DND-41 (cell line): Measurements from ENCODE around the gene KIAA1328.
"Not testable (repeated sequence)": the region's sequence is repeated elsewhere in the genome, so short reads cannot be mapped to it uniquely, and the experiment has no call there.

ENCODE experiments used
- ATAC-seq: fragments of 200-7000 bp; cut with Tn5 transposase; 3 replicates; pipeline ENCODE4 v1.9.1; 2021; ENCODE audit warnings: low read depth; ENCODE audit not compliant: insufficient read depth
- DNase-seq: peaks from one replicate; pipeline ENCODE4 v3.0.0-alpha.2; 2020
- H2AFZ ChIP-seq: 2 replicates; pipeline ENCODE4 v1.6.0; 2012; ENCODE audit warnings: low read depth, low read length
- H3K27ac ChIP-seq: 2 replicates; pipeline ENCODE4 v1.5.1; 2012; ENCODE audit warnings: low read length, inconsistent platforms
- H3K27me3 ChIP-seq: fragments of 200-600 bp; sonication (generic); 2 replicates; pipeline ENCODE4 v1.6.0; 2012; ENCODE audit warnings: low read length, mild to moderate bottlenecking, inconsistent platforms; ENCODE audit not compliant: insufficient read depth, poor library complexity
- H3K36me3 ChIP-seq: 2 replicates; pipeline ENCODE4 v1.5.1; 2012; ENCODE audit warnings: low read length, inconsistent platforms; ENCODE audit not compliant: insufficient read depth
- H3K4me1 ChIP-seq: 2 replicates; pipeline ENCODE4 v1.5.1; 2012; ENCODE audit warnings: mild to moderate bottlenecking, low read length; ENCODE audit not compliant: insufficient read depth
- H3K4me2 ChIP-seq: 2 replicates; pipeline ENCODE4 v1.6.0; 2012; ENCODE audit warnings: mild to moderate bottlenecking, moderate library complexity, low read length, inconsistent platforms; ENCODE audit not compliant: insufficient read depth
- H3K4me3 ChIP-seq, 2 experiments: fragments of 200-600 bp in 1 of 2; shearing (Covaris generic) in 1 of 2; 2 replicates each; pipeline ENCODE4 v1.5.1; 2012 to 2016; ENCODE audit warnings: inconsistent platforms in 2 of 2, low read length in 2 of 2, mild to moderate bottlenecking in 2 of 2, low read depth in 1 of 2, moderate library complexity in 1 of 2
- H3K79me2 ChIP-seq: 2 replicates; pipeline ENCODE4 v1.6.0; 2012; ENCODE audit warnings: low read length, inconsistent platforms; ENCODE audit not compliant: insufficient read depth
- H3K9ac ChIP-seq: 2 replicates; pipeline ENCODE4 v1.6.0; 2012; ENCODE audit warnings: low read depth, mild to moderate bottlenecking, inconsistent platforms, low read length, moderate library complexity
- H3K9me3 ChIP-seq: 2 replicates; pipeline ENCODE4 v1.5.1; 2012; ENCODE audit warnings: low read length, moderate library complexity, mild to moderate bottlenecking, inconsistent platforms; ENCODE audit not compliant: insufficient read depth, severe bottlenecking
- H4K20me1 ChIP-seq: 2 replicates; pipeline ENCODE4 v1.6.0; 2012; ENCODE audit warnings: low read length; ENCODE audit not compliant: insufficient read depth
- EZH2 ChIP-seq: IDR thresholded peaks from 3 replicates; pipeline ENCODE4 v1.6.1; 2012; ENCODE audit warnings: borderline replicate concordance, low read depth, mild to moderate bottlenecking, moderate library complexity, low read length, inconsistent platforms; ENCODE audit not compliant: severe bottlenecking
- TF ChIP-seq, protein P1 (sequence below): IDR thresholded peaks from 2 replicates; pipeline ENCODE4 v1.5.1; 2012; ENCODE audit warnings: borderline replicate concordance, low read length, moderate library complexity, mild to moderate bottlenecking; ENCODE audit not compliant: poor library complexity, severe bottlenecking; ENCODE audit errors: extremely low read depth

KIAA1328 gene

DNA sequence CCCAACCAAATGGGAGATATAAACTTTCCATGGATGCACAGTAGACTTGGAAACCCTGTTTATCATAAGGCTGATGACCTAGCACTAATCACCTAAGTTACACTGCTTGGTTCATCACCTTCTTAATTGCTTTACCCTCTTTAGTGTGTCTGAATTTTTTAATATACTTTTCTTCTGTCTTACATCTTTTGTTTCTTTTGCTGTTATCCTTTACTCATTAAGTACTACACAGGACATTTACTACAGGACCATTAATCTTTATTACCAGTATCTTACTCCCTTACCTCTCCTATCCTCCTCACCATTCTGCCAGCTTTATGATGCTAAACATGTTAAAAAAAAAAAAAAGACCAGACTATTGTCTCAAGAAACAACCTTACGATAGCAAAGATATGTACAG lies 333.6 kb downstream of the KIAA1328 start:
- Histone ChIP-seq H3K36me3 (no peaks in the 10 kb centered on the region), H3K27ac (no peak overlapping the region), H3K9me3 (no peaks in the 10 kb centered on the region), H3K4me3 (no peak overlapping the region), H4K20me1 (no peaks in the 10 kb centered on the region), H3K79me2 (no peaks in the 10 kb centered on the region), H3K4me1 (no peaks in the 10 kb centered on the region), H3K4me2 (no peak overlapping the region), H2AFZ (no peak overlapping the region), H3K27me3 (no peaks in the 10 kb centered on the region), H3K9ac (no peak overlapping the region)
- ATAC-seq (no peak), DNase-seq (no peak)
- no peak for TF ChIP-seq EZH2
- TF ChIP-seq, protein P1, sequence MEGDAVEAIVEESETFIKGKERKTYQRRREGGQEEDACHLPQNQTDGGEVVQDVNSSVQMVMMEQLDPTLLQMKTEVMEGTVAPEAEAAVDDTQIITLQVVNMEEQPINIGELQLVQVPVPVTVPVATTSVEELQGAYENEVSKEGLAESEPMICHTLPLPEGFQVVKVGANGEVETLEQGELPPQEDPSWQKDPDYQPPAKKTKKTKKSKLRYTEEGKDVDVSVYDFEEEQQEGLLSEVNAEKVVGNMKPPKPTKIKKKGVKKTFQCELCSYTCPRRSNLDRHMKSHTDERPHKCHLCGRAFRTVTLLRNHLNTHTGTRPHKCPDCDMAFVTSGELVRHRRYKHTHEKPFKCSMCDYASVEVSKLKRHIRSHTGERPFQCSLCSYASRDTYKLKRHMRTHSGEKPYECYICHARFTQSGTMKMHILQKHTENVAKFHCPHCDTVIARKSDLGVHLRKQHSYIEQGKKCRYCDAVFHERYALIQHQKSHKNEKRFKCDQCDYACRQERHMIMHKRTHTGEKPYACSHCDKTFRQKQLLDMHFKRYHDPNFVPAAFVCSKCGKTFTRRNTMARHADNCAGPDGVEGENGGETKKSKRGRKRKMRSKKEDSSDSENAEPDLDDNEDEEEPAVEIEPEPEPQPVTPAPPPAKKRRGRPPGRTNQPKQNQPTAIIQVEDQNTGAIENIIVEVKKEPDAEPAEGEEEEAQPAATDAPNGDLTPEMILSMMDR = no peak

DNA sequence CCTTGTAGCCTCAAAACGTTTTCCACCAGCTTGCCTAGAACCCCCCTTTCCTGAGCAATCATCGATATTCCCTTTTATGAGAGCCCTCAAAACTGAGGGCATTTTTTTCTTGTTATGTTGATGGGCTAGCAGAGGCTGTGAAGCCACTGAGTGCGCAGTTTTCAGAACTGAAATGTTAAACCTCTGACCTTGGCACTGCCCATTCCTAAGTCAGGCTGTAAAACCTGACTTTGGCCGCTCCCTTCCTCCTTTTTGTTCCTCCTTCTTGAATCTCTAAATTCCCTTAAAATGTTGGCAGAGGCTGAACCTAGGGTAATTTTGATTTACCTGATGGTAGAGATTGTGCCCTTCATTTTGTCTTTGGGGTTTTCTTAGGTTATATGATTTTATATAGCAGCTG lies 334.2 kb downstream of the KIAA1328 start:
- no peaks in the 10 kb centered on the region for H3K4me1 ChIP-seq
- no peak for ATAC-seq
- TF ChIP-seq EZH2 = no peak
- TF ChIP-seq, protein P1 = no peak

DNA sequence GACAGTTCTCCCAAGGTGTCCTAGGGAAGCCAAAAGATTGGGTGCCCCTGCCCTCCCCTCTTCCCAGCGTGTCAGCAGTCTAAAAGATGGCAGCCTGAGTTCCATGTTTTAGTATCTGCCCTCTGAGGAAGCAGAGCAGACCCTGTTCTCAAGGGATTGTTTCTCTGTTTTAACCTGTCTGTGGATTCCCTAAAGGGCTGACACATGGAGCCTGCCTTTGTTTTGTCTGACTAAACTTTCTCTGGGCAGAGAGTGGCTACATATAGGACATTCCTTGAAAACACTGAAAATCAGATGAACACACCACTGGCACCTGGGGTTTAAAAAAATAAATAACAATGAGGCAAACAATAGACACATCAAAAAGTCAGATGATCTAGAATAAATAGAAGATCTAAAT lies 337.6 kb downstream of the KIAA1328 start:
- Histone ChIP-seq H3K27ac (no peak overlapping the region), H3K36me3 (no peaks in the 10 kb centered on the region), H3K79me2 (no peaks in the 10 kb centered on the region), H3K9me3 (no peaks in the 10 kb centered on the region), H3K9ac (no peak overlapping the region), H3K4me2 (no peak overlapping the region), H2AFZ (no peak overlapping the region), H3K4me1 (no peaks in the 10 kb centered on the region), H3K4me3 (no peak overlapping the region), H4K20me1 (no peaks in the 10 kb centered on the region), H3K27me3 (no peaks in the 10 kb centered on the region)
- TF ChIP-seq, protein P1 = no peak
- TF ChIP-seq EZH2 = no peak
- no peak for DNase-seq
- ATAC-seq = no peak

More for the DNA sequence above, 334.2 kb downstream of the KIAA1328 start:
- H3K4me3 ChIP-seq = no peak overlapping the region
- H4K20me1 ChIP-seq = no peaks in the 10 kb centered on the region
- no peak for DNase-seq
- H3K36me3 ChIP-seq = no peaks in the 10 kb centered on the region
- H3K79me2 ChIP-seq = no peaks in the 10 kb centered on the region
- H3K27ac ChIP-seq = no peak overlapping the region
- no peak overlapping the region for H2AFZ ChIP-seq
- H3K27me3 ChIP-seq = no peaks in the 10 kb centered on the region
- H3K4me2 ChIP-seq = no peak overlapping the region
- H3K9me3 ChIP-seq = no peaks in the 10 kb centered on the region
- H3K9ac ChIP-seq = no peak overlapping the region

- not testable (repeated sequence) for H3K4me3 ChIP-seq, H3K27ac ChIP-seq, H3K4me1 ChIP-seq, H4K20me1 ChIP-seq, H2AFZ ChIP-seq, ATAC-seq, H3K36me3 ChIP-seq, H3K79me2 ChIP-seq, H3K9ac ChIP-seq, DNase-seq, H3K9me3 ChIP-seq, H3K27me3 ChIP-seq, H3K4me2 ChIP-seq
Measured at GRCh38 chr18:37166966-37167365, 338.0 kb downstream of the KIAA1328 start.
